Smooth muscle cell (in vitro differentiated cells): Measurements from ENCODE around the gene COL9A1. TPM values are rescaled to one million over a fixed set of nuclear protein-coding genes. Genes with fewer than 3 reads are reported as not detected.

ENCODE experiments used
- DNase-seq: peaks from one replicate; lab custom pipeline; 2025; ENCODE audit not compliant: unreplicated experiment; lab: John Stamatoyannopoulos, UW
- H2AFZ ChIP-seq: fragments of 200-600 bp; sonication (generic); 2 replicates; pipeline ENCODE4 v1.6.0; 2016; ENCODE audit warnings: antibody characterized with exemption, low read depth, mild to moderate bottlenecking
- H3F3A ChIP-seq: fragments of 200-600 bp; sonication (generic); 2 replicates; pipeline ENCODE4 v1.6.0; 2017; ENCODE audit warnings: antibody characterized with exemption, low read depth
- H3K27ac ChIP-seq: fragments of 200-600 bp; sonication (generic); 2 replicates; pipeline ENCODE4 v1.5.1; 2016; ENCODE audit warnings: low read depth, mild to moderate bottlenecking
- H3K27me3 ChIP-seq: fragments of 200-600 bp; sonication (generic); 2 replicates; pipeline ENCODE4 v1.6.1; 2016; ENCODE audit warnings: low read depth, mild to moderate bottlenecking
- H3K36me3 ChIP-seq: fragments of 200-600 bp; sonication (generic); 2 replicates; pipeline ENCODE4 v1.5.1; 2016; ENCODE audit warnings: low read depth
- H3K4me1 ChIP-seq: fragments of 200-600 bp; sonication (generic); 2 replicates; pipeline ENCODE4 v1.5.1; 2016; ENCODE audit warnings: low read depth
- H3K4me2 ChIP-seq: fragments of 200-600 bp; sonication (generic); 2 replicates; pipeline ENCODE4 v1.6.0; 2016; ENCODE audit warnings: mild to moderate bottlenecking
- H3K4me3 ChIP-seq: fragments of 200-600 bp; sonication (generic); 2 replicates; pipeline ENCODE4 v1.5.1; 2016; ENCODE audit warnings: mild to moderate bottlenecking
- H3K79me2 ChIP-seq: fragments of 200-600 bp; sonication (generic); 2 replicates; pipeline ENCODE4 v1.6.0; 2016; ENCODE audit warnings: low read depth, mild to moderate bottlenecking
- H3K9ac ChIP-seq: fragments of 200-600 bp; sonication (generic); 2 replicates; pipeline ENCODE4 v1.6.0; 2016; ENCODE audit warnings: low read depth
- H3K9me3 ChIP-seq: fragments of 200-600 bp; sonication (generic); replicated peaks from 2 replicates; pipeline ENCODE4 v1.5.1; 2016; ENCODE audit warnings: low read depth
- H4K20me1 ChIP-seq: fragments of 200-600 bp; sonication (generic); 2 replicates; pipeline ENCODE4 v1.6.0; 2016; ENCODE audit warnings: low read depth
- CTCF ChIP-seq: fragments of 200-600 bp; sonication (generic); IDR thresholded peaks from 2 replicates; pipeline ENCODE4 v1.5.1; 2017; ENCODE audit warnings: borderline replicate concordance, mild to moderate bottlenecking, antibody characterized with exemption; ENCODE audit not compliant: insufficient read depth, poor library complexity, severe bottlenecking
- WGBS: methylation state at CpG from one replicate; pipeline ENCODE4 v1.1.7; 2016; ENCODE audit warnings: low lambda C conversion rate; 5-methylcytosine and 5-hydroxymethylcytosine counted together
- polyA plus RNA-seq: library from polyadenylated mRNA; unstranded; fragments of >200 nt; fragmentation: Nextera tagmentation; extraction: Ambion mirVana; gene quantifications from 2 replicates; pipeline ENCODE4 v1.2.1, GENCODE V29; 2016
- total RNA-seq: library from RNA; depleted of rRNA; stranded (reverse); fragments of >200 nt; gene quantifications from 2 replicates; pipeline ENCODE4 v1.2.3, GENCODE V29; 2014

COL9A1 gene
- total and polyA plus RNA-seq, 2 experiments from 2014 or later: not detected

GRCh38 chr6:70338775-70339174 is 35.9 kb upstream of the COL9A1 start:
- no peak overlapping the region for H3K4me3 ChIP-seq
- H3K9me3 ChIP-seq: no peaks in the 10 kb centered on the region
- H2AFZ ChIP-seq: no peak overlapping the region
- no peak for DNase-seq
- H3K27me3 ChIP-seq: peaks cover 2% of the 10 kb centered on the region
- no peaks in the 10 kb centered on the region for H3K36me3 ChIP-seq
- no peak overlapping the region for H3K27ac ChIP-seq
- no peak overlapping the region for H3K4me2 ChIP-seq
- TF ChIP-seq CTCF: no peak
- H4K20me1 ChIP-seq: no peaks in the 10 kb centered on the region
- H3F3A ChIP-seq: no peaks in the 10 kb centered on the region
- no peaks in the 10 kb centered on the region for H3K4me1 ChIP-seq
- H3K79me2 ChIP-seq: no peaks in the 10 kb centered on the region
- no peak overlapping the region for H3K9ac ChIP-seq

GRCh38 chr6:70337743-70338105 is 34.8 kb upstream of the COL9A1 start:
- Histone ChIP-seq H2AFZ (no peak overlapping the region), H3K9me3 (no peaks in the 10 kb centered on the region), H3K27me3 (no peaks in the 10 kb centered on the region), H4K20me1 (no peaks in the 10 kb centered on the region), H3K79me2 (no peaks in the 10 kb centered on the region), H3F3A (no peaks in the 10 kb centered on the region), H3K9ac (no peak overlapping the region), H3K4me2 (peak overlapping the region; percentile 28), H3K4me1 (no peaks in the 10 kb centered on the region), H3K36me3 (no peaks in the 10 kb centered on the region), H3K4me3 (no peak overlapping the region), H3K27ac (no peak overlapping the region)
- no peak for TF ChIP-seq CTCF
- no peak for DNase-seq
- WGBS: 59% methylated on average over 3 of the region's 3 CpGs

- Histone ChIP-seq H3K27ac (no peak overlapping the region), H3K4me2 (peak overlapping the region; percentile 28), H3F3A (no peaks in the 10 kb centered on the region), H4K20me1 (no peaks in the 10 kb centered on the region), H3K27me3 (no peaks in the 10 kb centered on the region), H3K9ac (no peak overlapping the region), H3K36me3 (no peaks in the 10 kb centered on the region), H3K4me3 (no peak overlapping the region), H2AFZ (no peak overlapping the region), H3K9me3 (no peaks in the 10 kb centered on the region), H3K79me2 (no peaks in the 10 kb centered on the region), H3K4me1 (no peaks in the 10 kb centered on the region)
- 52% methylated on average over 7 of the region's 7 CpGs for WGBS
- TF ChIP-seq CTCF: no peak
- DNase-seq: no peak
These were observed 34.3 kb upstream of the COL9A1 start for GRCh38 chr6:70336996-70337742.

- 67% methylated on average over 4 of the region's 4 CpGs for WGBS
- Histone ChIP-seq H3K27me3 (peaks cover 36% of the 10 kb centered on the region), H4K20me1 (no peaks in the 10 kb centered on the region), H3K79me2 (no peaks in the 10 kb centered on the region), H3K4me1 (peaks cover 7% of the 10 kb centered on the region), H3K9ac (no peak overlapping the region), H3F3A (no peaks in the 10 kb centered on the region), H3K4me2 (no peak overlapping the region), H3K36me3 (no peaks in the 10 kb centered on the region), H3K9me3 (no peaks in the 10 kb centered on the region), H3K27ac (no peak overlapping the region), H2AFZ (no peak overlapping the region), H3K4me3 (no peak overlapping the region)
- no peak for TF ChIP-seq CTCF
- DNase-seq: no peak
These were observed 24.2 kb upstream of the COL9A1 start for GRCh38 chr6:70327036-70327435.
